Measurements from ENCODE around the gene TRIO.

TRIO gene

DNA sequence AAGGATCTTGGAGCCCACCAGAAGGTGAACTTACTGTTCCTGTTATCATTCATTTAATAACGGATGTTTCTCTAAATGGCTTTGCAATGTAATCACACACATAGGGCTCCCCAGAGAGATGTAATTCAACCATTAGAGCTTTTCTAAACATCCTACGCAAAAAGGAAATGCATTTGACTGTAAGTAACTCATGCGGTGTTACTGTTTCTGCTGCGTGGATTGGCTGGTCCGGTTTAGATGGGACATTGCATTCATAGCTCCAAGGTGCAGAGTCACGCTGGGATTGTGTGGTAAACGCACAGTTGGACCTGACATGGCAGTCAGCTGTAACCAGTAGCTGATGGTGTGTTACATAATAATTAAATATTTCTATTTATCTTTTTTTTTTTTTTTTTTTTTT lies 252.9 kb downstream of the TRIO start:
- Histone ChIP-seq H3K36me3 (ENCODE audit: insufficient read depth, insufficient read length, low read length) (peaks cover 68% of the 10 kb centered on the region), H3K27me3 (ENCODE audit: insufficient read depth, insufficient read length) (no peaks in the 10 kb centered on the region), H3K4me3 (ENCODE audit: insufficient read length, low read depth) (no peak overlapping the region), H3K9me3 (ENCODE audit: insufficient read depth, low read length) (no peaks in the 10 kb centered on the region), H3K4me1 (ENCODE audit: insufficient read depth, insufficient read length) (no peaks in the 10 kb centered on the region), H3K9ac (ENCODE audit: insufficient read length, low read depth) (no peak overlapping the region)
- TF ChIP-seq SUZ12 (IDR thresholded peaks at IDR 0.05; ENCODE audit: extremely low read depth, insufficient read depth, insufficient read length) (no peak), ZNF274 (IDR thresholded peaks at IDR 0.05; ENCODE audit: low read depth, low read length) (no peak), YY1 (IDR thresholded peaks at IDR 0.05; ENCODE audit: insufficient read depth, insufficient read length) (no peak)
- no peak for DNase-seq (ENCODE audit: low read depth, low spot score)

DNA sequence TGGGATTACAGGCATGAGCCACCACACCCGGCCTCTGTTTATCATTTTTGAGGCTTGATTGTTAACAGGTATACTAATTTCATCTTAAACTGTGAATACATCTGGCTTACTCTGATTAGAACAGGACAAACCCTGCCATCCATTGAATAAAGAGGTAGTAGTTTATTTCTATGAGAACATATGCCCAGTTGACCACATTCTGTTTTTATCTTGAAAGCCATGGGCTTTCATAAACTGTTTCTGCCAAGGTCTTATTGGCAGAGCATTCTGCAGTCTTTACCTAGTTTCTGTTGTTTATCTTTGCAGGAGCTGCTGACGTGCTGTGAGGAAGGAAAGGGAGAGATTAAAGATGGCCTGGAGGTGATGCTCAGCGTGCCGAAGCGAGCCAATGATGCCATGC lies 253.6 kb downstream of the TRIO start:
- Histone ChIP-seq H3K4me1 (ENCODE audit: insufficient read depth, insufficient read length) (no peaks in the 10 kb centered on the region), H3K27me3 (ENCODE audit: insufficient read depth, insufficient read length) (no peaks in the 10 kb centered on the region), H3K36me3 (ENCODE audit: insufficient read depth, insufficient read length, low read length) (peaks cover 65% of the 10 kb centered on the region), H3K4me3 (ENCODE audit: insufficient read length, low read depth) (no peak overlapping the region), H3K9me3 (ENCODE audit: insufficient read depth, low read length) (no peaks in the 10 kb centered on the region), H3K9ac (ENCODE audit: insufficient read length, low read depth) (no peak overlapping the region)
- TF ChIP-seq ZNF274 (IDR thresholded peaks at IDR 0.05; ENCODE audit: low read depth, low read length) (no peak), SUZ12 (IDR thresholded peaks at IDR 0.05; ENCODE audit: extremely low read depth, insufficient read depth, insufficient read length) (no peak), YY1 (IDR thresholded peaks at IDR 0.05; ENCODE audit: insufficient read depth, insufficient read length) (no peak)
- DNase-seq (ENCODE audit: low read depth, low spot score) = no peak

DNA sequence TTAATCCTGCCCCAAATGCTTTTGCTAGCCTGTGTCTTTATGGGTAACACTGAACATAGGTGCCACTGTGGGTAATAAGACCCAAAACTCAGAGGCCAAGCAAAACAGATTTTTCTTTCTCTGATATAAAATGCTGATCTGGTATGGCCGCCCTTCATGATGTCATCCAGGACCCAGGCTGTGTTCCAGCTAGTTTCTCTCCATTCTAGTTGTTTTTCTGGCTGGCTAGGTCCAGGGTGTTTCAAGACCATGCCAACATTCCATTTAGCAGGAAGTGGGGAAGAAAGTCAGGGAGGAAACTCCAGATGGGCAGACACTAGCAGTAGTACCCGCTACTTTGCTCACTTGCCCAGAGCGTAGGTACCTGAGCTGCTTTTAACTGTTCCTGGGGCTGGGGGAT lies 254.6 kb downstream of the TRIO start:
- H3K4me3 ChIP-seq (ENCODE audit: insufficient read length, low read depth) = no peak overlapping the region
- H3K27me3 ChIP-seq (ENCODE audit: insufficient read depth, insufficient read length) = no peaks in the 10 kb centered on the region
- no peak overlapping the region for H3K9ac ChIP-seq (ENCODE audit: insufficient read length, low read depth)
- no peaks in the 10 kb centered on the region for H3K4me1 ChIP-seq (ENCODE audit: insufficient read depth, insufficient read length)
- TF ChIP-seq ZNF274 (IDR thresholded peaks at IDR 0.05; ENCODE audit: low read depth, low read length) (no peak), YY1 (IDR thresholded peaks at IDR 0.05; ENCODE audit: insufficient read depth, insufficient read length) (no peak), SUZ12 (IDR thresholded peaks at IDR 0.05; ENCODE audit: extremely low read depth, insufficient read depth, insufficient read length) (no peak)
- no peaks in the 10 kb centered on the region for H3K9me3 ChIP-seq (ENCODE audit: insufficient read depth, low read length)
- H3K36me3 ChIP-seq (ENCODE audit: insufficient read depth, insufficient read length, low read length) = peaks cover 70% of the 10 kb centered on the region
- DNase-seq (ENCODE audit: low read depth, low spot score) = no peak

DNA sequence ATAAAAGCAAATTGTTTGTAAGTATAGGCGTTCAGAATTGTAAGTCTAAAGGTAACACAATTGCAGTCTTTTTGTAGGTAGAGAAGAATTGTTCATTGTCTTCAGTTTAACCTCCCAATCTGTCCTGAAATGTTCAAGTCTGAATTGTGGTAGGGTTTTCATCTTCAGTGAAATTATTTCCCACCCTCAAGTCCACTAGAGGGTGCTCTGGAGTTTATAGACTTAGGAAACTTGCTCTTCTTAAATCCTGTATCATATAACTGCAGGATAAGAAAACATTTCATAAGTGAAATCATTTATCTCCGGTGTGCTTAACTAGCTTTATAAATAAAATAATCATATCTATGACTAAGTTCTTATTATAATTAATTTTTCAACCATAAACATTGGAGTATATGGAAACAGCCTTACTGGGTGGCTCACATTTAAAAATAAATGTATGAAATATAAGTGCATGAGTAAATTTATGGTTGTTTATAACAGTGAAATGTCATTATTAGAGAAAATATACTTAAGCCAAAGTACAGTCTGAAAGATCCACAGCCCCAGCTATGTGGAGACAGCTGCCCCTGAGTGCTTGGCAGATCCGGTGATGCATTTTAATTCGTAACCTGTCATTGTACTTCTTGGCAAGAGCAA lies 256.0 kb downstream of the TRIO start:
- Histone ChIP-seq H3K9me3 (ENCODE audit: insufficient read depth, low read length) (no peaks in the 10 kb centered on the region), H3K4me1 (ENCODE audit: insufficient read depth, insufficient read length) (no peaks in the 10 kb centered on the region), H3K9ac (ENCODE audit: insufficient read length, low read depth) (no peak overlapping the region), H3K27me3 (ENCODE audit: insufficient read depth, insufficient read length) (no peaks in the 10 kb centered on the region), H3K4me3 (ENCODE audit: insufficient read length, low read depth) (no peak overlapping the region), H3K36me3 (ENCODE audit: insufficient read depth, insufficient read length, low read length) (peaks cover 64% of the 10 kb centered on the region)
- no peak for TF ChIP-seq SUZ12 (IDR thresholded peaks at IDR 0.05; ENCODE audit: extremely low read depth, insufficient read depth, insufficient read length)
- no peak for DNase-seq (ENCODE audit: low read depth, low spot score)

DNA sequence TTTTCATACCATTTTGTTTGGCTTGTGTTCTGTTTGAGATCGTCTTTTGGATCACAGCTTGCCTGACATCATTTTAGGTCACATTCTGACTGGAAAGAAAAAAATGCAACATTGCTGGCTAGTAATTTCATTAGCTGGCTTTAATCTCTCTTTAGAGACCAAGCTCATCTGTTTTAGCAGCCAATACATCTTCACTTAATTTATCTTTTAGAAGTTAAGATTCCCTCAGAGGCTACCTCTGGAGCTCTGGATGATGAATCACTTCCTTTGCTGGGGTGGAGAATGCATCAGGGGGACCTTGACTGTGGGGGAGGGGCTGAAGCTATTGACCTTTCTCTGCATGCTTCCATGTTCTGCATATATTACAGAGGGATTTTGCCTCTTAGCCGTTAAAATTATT lies 256.9 kb downstream of the TRIO start:
- Histone ChIP-seq H3K9ac (ENCODE audit: insufficient read length, low read depth) (no peak overlapping the region), H3K4me3 (ENCODE audit: insufficient read length, low read depth) (no peak overlapping the region), H3K36me3 (ENCODE audit: insufficient read depth, insufficient read length, low read length) (peaks cover 58% of the 10 kb centered on the region), H3K4me1 (ENCODE audit: insufficient read depth, insufficient read length) (no peaks in the 10 kb centered on the region), H3K9me3 (ENCODE audit: insufficient read depth, low read length) (no peaks in the 10 kb centered on the region), H3K27me3 (ENCODE audit: insufficient read depth, insufficient read length) (no peaks in the 10 kb centered on the region)
- TF ChIP-seq ZNF274 (IDR thresholded peaks at IDR 0.05; ENCODE audit: low read depth, low read length) = no peak
- no peak for TF ChIP-seq SUZ12 (IDR thresholded peaks at IDR 0.05; ENCODE audit: extremely low read depth, insufficient read depth, insufficient read length)
- TF ChIP-seq YY1 (IDR thresholded peaks at IDR 0.05; ENCODE audit: insufficient read depth, insufficient read length) = no peak
- no peak for DNase-seq (ENCODE audit: low read depth, low spot score)

DNA sequence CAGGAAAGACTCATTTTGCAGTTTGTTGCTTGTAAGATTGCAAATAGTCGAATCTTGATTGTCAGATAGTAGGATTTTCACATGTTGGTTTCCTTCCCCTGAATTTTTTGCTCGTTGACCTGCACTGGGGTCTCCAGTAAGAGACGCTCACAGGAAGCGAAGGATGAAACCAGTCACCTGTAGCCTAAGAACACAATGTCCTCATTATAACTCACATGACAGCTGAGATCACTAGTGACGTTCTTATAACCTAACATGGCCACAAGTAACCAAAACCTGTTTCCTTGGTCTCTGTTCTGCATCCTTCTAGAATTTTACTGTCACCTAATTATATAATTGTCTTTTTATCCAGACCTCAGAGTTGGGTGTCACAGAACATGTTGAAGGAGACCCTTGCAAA lies 257.5 kb downstream of the TRIO start:
- Histone ChIP-seq H3K4me1 (ENCODE audit: insufficient read depth, insufficient read length) (no peaks in the 10 kb centered on the region), H3K9ac (ENCODE audit: insufficient read length, low read depth) (no peak overlapping the region), H3K9me3 (ENCODE audit: insufficient read depth, low read length) (no peaks in the 10 kb centered on the region), H3K27me3 (ENCODE audit: insufficient read depth, insufficient read length) (no peaks in the 10 kb centered on the region), H3K4me3 (ENCODE audit: insufficient read length, low read depth) (no peak overlapping the region), H3K36me3 (ENCODE audit: insufficient read depth, insufficient read length, low read length) (peaks cover 58% of the 10 kb centered on the region)
- DNase-seq (ENCODE audit: low read depth, low spot score) = no peak
- TF ChIP-seq SUZ12 (IDR thresholded peaks at IDR 0.05; ENCODE audit: extremely low read depth, insufficient read depth, insufficient read length) = no peak
- TF ChIP-seq ZNF274 (IDR thresholded peaks at IDR 0.05; ENCODE audit: low read depth, low read length) = no peak
- TF ChIP-seq YY1 (IDR thresholded peaks at IDR 0.05; ENCODE audit: insufficient read depth, insufficient read length) = no peak

DNA sequence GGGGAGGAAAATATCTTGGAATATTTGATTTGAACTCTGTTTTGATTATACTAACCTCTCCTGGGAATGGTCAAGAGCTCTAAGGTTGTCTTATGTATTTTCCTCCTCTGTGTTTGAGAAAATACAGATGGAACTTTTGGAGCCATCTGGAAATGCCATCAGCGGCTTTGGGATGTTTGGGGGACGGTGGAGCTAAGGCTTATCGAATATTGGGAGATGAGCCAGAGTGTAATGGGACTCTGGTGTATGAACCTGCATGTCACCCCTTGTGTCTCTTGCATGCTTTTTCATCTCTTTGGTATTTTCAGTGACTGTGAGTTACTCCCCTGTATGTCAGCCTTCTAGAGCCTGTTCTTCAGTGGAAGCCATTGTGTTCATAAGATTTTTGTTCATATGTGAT lies 258.5 kb downstream of the TRIO start:
- H3K36me3 ChIP-seq (ENCODE audit: insufficient read depth, insufficient read length, low read length) = peaks cover 63% of the 10 kb centered on the region
- H3K4me3 ChIP-seq (ENCODE audit: insufficient read length, low read depth) = no peak overlapping the region
- no peak overlapping the region for H3K9ac ChIP-seq (ENCODE audit: insufficient read length, low read depth)
- no peak for DNase-seq (ENCODE audit: low read depth, low spot score)
- TF ChIP-seq SUZ12 (IDR thresholded peaks at IDR 0.05; ENCODE audit: extremely low read depth, insufficient read depth, insufficient read length) (no peak), YY1 (IDR thresholded peaks at IDR 0.05; ENCODE audit: insufficient read depth, insufficient read length) (no peak), ZNF274 (IDR thresholded peaks at IDR 0.05; ENCODE audit: low read depth, low read length) (no peak)
- no peaks in the 10 kb centered on the region for H3K9me3 ChIP-seq (ENCODE audit: insufficient read depth, low read length)
- H3K4me1 ChIP-seq (ENCODE audit: insufficient read depth, insufficient read length) = no peaks in the 10 kb centered on the region
- no peaks in the 10 kb centered on the region for H3K27me3 ChIP-seq (ENCODE audit: insufficient read depth, insufficient read length)
